Adipose tissue (tissue), 3 donors: ENCODE measurements around the gene TASOR2. TPM values are rescaled to one million over a fixed set of nuclear protein-coding genes. Genes with fewer than 3 reads are reported as not detected.

Source experiments
- H3K27ac ChIP-seq: one replicate; pipeline ENCODE4 v1.5.1; 2013; ENCODE audit warnings: low read depth, low read length
- WGBS, 3 donors: extraction: QIAGEN DNeasy Blood & Tissue Kit; methylation state at CpG; one replicate each; pipeline ENCODE4 v1.1.7; 2013; 5-methylcytosine and 5-hydroxymethylcytosine counted together
- polyA plus RNA-seq, 3 donors: library from polyadenylated mRNA; stranded (reverse); fragments of 200-250 nt; gene quantifications; one replicate each; pipeline ENCODE4 v1.2.3, GENCODE V29; 2013
- donor health status: healthy with polysubstance abuse.
- donor health status: Bipolar disorder and iron deficiency.
- donor health status: healthy.

Gene TASOR2
- polyA plus RNA-seq, 3 donors: 8.0 to 13.9 (median 8.0) TPM

DNA sequence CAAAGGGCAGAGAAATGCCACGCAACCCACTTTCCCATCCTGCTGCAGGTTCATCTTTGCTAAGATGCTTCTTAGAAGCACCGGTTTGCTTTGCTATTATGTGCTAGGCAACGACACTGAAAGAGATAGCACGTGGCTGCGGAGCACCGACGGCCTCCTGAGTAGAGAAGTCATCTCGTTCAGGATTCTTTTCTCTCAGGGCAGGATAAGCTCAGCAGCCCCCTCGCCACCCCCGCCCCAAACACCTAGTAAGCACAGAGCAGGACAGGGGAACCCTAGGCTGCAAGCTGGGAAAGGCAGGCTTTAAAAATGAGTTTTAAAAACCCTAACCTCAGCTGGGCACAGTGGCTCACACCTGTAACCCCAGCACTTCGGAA is 33.3 kb upstream of the TASOR2 start:
- WGBS, 3 donors: 87 to 96% (median 95%) methylated on average over 11 of the region's 11 CpGs
- H3K27ac ChIP-seq: no peak overlapping the region

GRCh38 chr10:5652746-5653145 is 31.9 kb upstream of the TASOR2 start:
- 97% methylated on average over 14 of the region's 14 CpGs for WGBS, 3 donors
- H3K27ac ChIP-seq: no peak overlapping the region

GRCh38 chr10:5654218-5654755 is 30.4 kb upstream of the TASOR2 start:
- 81 to 94% (median 86%) methylated on average over 10 of the region's 10 CpGs for WGBS, 3 donors

DNA sequence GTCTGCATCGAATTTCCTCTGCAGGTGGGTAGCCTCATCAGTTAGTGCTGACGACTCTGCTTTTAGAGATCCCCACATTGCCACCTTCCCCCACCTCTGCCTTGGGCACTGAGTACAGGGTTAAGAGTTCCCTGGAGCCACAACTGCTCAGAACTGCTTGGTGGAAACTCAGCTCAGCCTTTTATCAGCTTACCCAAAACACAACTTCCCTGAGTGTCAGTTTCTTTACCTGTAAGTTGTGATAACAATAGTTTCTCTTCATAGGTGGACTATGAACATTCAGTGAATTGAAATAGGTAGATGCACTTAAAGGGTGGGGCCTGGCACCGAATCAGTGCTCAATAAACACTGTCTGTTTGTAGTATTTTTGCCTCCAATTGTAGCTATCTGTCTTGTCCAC is 29.5 kb upstream of the TASOR2 start:
- H3K27ac ChIP-seq: no peak overlapping the region
- 65 to 78% (median 68%) methylated on average over 3 of the region's 3 CpGs for WGBS, 3 donors

More at GRCh38 chr10:5654218-5654755, 30.4 kb upstream of the TASOR2 start:
- no peak overlapping the region for H3K27ac ChIP-seq

DNA sequence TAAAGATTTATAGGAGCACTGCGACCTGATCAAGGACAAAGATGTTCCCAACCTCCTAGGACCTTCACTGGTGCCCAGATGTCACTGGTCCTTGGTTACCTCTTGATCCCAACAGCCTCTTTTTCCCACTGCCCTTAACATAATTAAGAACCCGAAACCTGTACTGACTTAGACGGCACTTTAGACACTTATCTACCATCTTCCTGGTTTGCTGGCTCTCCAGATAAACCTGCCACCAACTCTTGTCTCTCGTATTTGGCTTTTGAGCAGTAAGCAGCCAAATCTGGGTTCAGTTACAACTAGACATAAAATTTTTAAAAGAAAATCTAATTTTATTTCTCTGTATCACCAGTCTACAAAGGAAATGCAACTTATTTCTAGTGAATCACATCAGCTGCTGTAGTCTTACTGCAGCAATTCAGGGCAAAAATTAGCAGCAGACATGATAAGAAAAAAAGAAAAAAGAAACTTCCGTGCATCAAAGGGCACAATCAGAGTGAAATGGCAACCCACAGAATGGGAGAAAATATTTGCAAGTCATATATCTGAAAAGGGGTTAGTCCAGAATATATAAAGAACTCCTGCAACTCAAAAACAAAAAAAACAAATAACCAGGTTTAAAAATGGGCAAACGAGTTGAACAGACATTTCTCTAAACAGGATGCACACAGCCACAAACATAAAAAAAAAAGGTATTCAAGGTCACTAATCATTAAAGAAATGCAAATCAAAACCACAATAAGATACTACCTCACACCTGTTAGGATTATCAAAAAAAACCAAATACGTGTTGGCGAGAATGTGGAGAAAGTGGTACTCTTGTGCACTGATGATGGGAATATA is 27.7 kb upstream of the TASOR2 start:
- 78 to 91% (median 89%) methylated on average over 8 of the region's 8 CpGs for WGBS, 3 donors
- no peak overlapping the region for H3K27ac ChIP-seq

- WGBS, 3 donors: 87 to 90% (median 88%) methylated on average over 20 of the region's 20 CpGs
These were observed 25.6 kb upstream of the TASOR2 start for GRCh38 chr10:5658871-5659618.

DNA sequence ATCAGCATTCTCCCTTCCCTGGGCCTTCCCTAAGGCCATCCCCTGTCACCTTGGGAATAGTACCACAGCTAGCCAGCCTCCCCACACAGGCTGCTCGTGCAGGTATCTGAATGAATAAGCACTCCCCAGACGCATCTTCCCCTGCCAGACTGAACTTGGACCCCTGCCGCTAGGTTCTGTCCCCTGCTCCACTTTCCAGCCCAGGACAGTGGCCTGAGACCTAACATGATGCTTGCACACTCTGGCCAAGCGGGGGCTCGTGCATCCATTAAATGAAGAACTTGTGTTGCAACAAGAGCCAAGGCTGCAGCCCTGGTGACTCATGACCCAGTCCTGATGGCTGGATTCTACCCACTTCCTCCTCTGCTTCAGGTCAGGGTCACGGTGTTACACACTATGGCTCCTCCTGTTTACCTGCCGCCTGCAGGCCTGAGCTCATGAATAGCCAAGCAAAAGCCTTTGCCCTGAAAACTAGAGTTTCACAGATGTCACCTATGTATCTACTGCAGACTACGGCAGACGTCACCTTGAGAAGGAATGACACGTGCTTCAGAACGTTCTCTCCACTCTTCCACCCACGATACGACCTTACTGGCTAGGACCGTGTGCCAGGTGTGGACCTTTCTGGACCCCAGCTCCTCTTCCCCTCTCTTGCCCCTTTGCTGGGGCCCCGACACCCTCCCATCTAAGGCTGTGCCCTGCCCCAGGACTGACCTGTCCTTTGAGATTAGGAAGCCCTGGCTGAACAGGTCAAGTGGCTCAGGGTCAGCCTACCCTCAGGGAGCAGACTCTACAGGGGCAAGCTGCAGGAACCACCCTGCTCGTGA is 24.7 kb upstream of the TASOR2 start:
- 54 to 62% (median 58%) methylated on average over 16 of the region's 16 CpGs for WGBS, 3 donors
- no peak overlapping the region for H3K27ac ChIP-seq

More at GRCh38 chr10:5658871-5659618, 25.6 kb upstream of the TASOR2 start:
- H3K27ac ChIP-seq: no peak overlapping the region

DNA sequence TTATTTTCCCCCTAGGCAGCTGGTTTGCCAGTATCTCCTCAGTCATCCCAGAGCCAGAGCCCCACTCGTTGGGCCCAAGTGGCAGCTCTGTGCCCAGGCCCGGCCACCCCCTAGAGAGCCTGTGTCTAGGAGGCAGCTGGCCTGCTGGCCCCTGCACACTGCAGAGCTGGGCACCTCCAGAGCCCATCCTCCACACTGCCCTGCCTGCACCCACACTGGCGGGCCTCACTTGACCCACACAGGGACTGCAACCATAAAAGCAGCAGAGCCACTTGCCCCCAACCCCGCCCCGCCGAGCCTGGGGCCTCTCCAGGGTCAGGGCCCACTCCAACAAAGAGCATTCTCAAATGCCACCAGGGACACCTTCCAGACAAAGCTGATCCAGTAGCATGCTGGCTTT is 23.6 kb upstream of the TASOR2 start:
- 86 to 90% (median 89%) methylated on average over 6 of the region's 6 CpGs for whole genome bisulfite sequencing, 3 donors
- no peak overlapping the region for H3K27ac ChIP-seq

GRCh38 chr10:5662708-5663579 is 21.7 kb upstream of the TASOR2 start:
- 83 to 86% (median 85%) methylated on average over 9 of the region's 9 CpGs for WGBS, 3 donors

GRCh38 chr10:5663692-5664427 is 20.8 kb upstream of the TASOR2 start:
- H3K27ac ChIP-seq: no peak overlapping the region
- WGBS, 3 donors: 70 to 78% (median 76%) methylated on average over 12 of the region's 12 CpGs

More at GRCh38 chr10:5662708-5663579, 21.7 kb upstream of the TASOR2 start:
- H3K27ac ChIP-seq: no peak overlapping the region

DNA sequence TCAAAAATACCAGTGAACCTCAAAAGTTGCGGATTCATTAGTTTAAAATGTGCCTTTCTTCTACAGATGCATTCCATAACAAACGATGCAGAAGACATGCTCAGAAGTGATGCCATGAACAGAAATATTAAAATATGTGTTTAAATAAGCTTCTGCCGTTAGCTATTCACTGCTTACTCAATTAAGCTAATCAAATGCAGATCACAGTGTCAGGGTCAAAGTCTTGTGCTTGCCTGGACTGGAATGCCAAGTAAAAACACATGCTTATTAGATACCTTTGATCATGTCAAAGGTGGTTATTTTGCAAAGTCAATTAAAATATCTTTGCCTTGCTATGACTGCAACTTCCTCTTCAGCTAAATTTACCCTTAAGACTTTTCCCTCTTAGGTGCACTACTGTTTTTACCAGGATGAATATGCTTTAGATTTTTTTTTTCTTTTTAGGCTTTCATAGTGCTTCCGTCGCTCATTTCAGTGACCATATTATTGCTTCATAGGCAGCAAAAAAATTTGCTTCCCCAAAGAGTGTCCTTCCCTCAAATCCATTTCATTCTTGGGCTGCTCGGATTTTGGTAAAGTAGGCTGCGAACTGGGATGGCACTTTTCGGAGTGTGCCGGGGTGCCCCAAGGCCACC is 19.1 kb upstream of the TASOR2 start:
- H3K27ac ChIP-seq: no peak overlapping the region
- WGBS, 3 donors: 20 to 21% (median 21%) methylated on average over 9 of the region's 9 CpGs

- peak within 1 kb of the TSS; percentile 61 for H3K27ac ChIP-seq
- 0 to 1% (median 0%) methylated on average over 83 to 112 of the region's 112 CpGs for WGBS, 3 donors
These were observed 18.4 kb upstream of the TASOR2 start, which contains the start of gene ASB13 for GRCh38 chr10:5666008-5666840. ASB13 (minus strand) TSS chr10:5666595; CDS start chr10:5666551, 44 bp downstream.

- WGBS, 3 donors: 30 to 33% (median 33%) methylated on average over 15 of the region's 15 CpGs
- no peak overlapping the region for H3K27ac ChIP-seq
These were observed 17.6 kb upstream of the TASOR2 start for GRCh38 chr10:5666841-5667630.

GRCh38 chr10:5668429-5668828 is 16.2 kb upstream of the TASOR2 start:
- H3K27ac ChIP-seq: no peak overlapping the region
- WGBS, 3 donors: 49 to 94% (median 84%) methylated on average over 4 of the region's 4 CpGs

GRCh38 chr10:5669604-5670003 is 15.0 kb upstream of the TASOR2 start:
- 77 to 98% (median 94%) methylated on average over 1 of the region's 1 CpG for WGBS, 3 donors
- no peak overlapping the region for H3K27ac ChIP-seq
